M059J (cell line): ENCODE measurements around the gene RNF213. TPM values are rescaled to one million over a fixed set of nuclear protein-coding genes. Genes with fewer than 3 reads are reported as not detected.
"Not testable (repeated sequence)": the region's sequence is repeated elsewhere in the genome, so short reads cannot be mapped to it uniquely, and the experiment has no call there.

ENCODE experiments used
- DNase-seq: peaks from one replicate; pipeline ENCODE4 v3.0.0-alpha.2; 2012; ENCODE audit warnings: low read depth
- total RNA-seq: library from RNA; depleted of rRNA; stranded (reverse); fragments of >200 nt; shearing (Covaris generic); gene quantifications from 2 replicates; pipeline ENCODE4 v1.2.3, GENCODE V29; 2014

The RNF213 gene
- total RNA-seq, 1 experiment from 2014 or later = 66.4 TPM

- DNase-seq = no peak
These were observed 56.5 kb downstream of the RNF213 start for GRCh38 chr17:80316927-80317705.

GRCh38 chr17:80317706-80317980 is 57.0 kb downstream of the RNF213 start:
- DNase-seq = no peak

- DNase-seq = no peak
These were observed 57.5 kb downstream of the RNF213 start for GRCh38 chr17:80318166-80318565.

- DNase-seq = no peak
These were observed 58.8 kb downstream of the RNF213 start for GRCh38 chr17:80319262-80319998.

GRCh38 chr17:80319999-80320344 is 59.3 kb downstream of the RNF213 start:
- DNase-seq = no peak

- no peak for DNase-seq
These were observed 59.8 kb downstream of the RNF213 start for GRCh38 chr17:80320496-80320895.

GRCh38 chr17:80322864-80323263 is 62.2 kb downstream of the RNF213 start:
- DNase-seq = no peak

GRCh38 chr17:80323982-80324381 is 63.3 kb downstream of the RNF213 start:
- DNase-seq = no peak

GRCh38 chr17:80327518-80327917 is 66.9 kb downstream of the RNF213 start:
- no peak for DNase-seq

GRCh38 chr17:80328634-80329380 is 68.2 kb downstream of the RNF213 start:
- DNase-seq = no peak

GRCh38 chr17:80329421-80329820 is 68.8 kb downstream of the RNF213 start:
- DNase-seq = not testable (repeated sequence)

GRCh38 chr17:80330276-80330675 is 69.6 kb downstream of the RNF213 start:
- no peak for DNase-seq

- DNase-seq = not testable (repeated sequence)
These were observed 70.3 kb downstream of the RNF213 start for GRCh38 chr17:80330938-80331337.

- DNase-seq = no peak
These were observed 71.2 kb downstream of the RNF213 start for GRCh38 chr17:80331820-80332219.

GRCh38 chr17:80337195-80337895 is 76.7 kb downstream of the RNF213 start:
- no peak for DNase-seq

- no peak for DNase-seq
These were observed 78.5 kb downstream of the RNF213 start for GRCh38 chr17:80339118-80339517.

GRCh38 chr17:80339731-80340456 is 79.2 kb downstream of the RNF213 start:
- DNase-seq = no peak

GRCh38 chr17:80345321-80345720 is 84.7 kb downstream of the RNF213 start:
- no peak for DNase-seq

GRCh38 chr17:80345841-80346497 is 85.3 kb downstream of the RNF213 start:
- no peak for DNase-seq

- DNase-seq = no peak
These were observed 86.0 kb downstream of the RNF213 start for GRCh38 chr17:80346498-80347275.
